Measurements from ENCODE around the gene SMIM35. TPM values are rescaled to one million over a fixed set of nuclear protein-coding genes. Genes with fewer than 3 reads are reported as not detected.
A peak's percentile ranks its signal among the peaks of the same experiment; 100 is the strongest.

The SMIM35 gene
- polyA plus RNA-seq, 1 donor from 2014 or later: 0.38 TPM

- H3K36me3 Mint-ChIP-seq: no peaks in the 10 kb centered on the region
- H3K9me3 Mint-ChIP-seq: no peaks in the 10 kb centered on the region
- H3K27me3 Mint-ChIP-seq: peaks cover 14% of the 10 kb centered on the region
- no peak overlapping the region for H3K27ac Mint-ChIP-seq
- H3K4me3 Mint-ChIP-seq: no peak overlapping the region
- peaks cover 0 to 3% (median 2%) of the 10 kb centered on the region in 3 donors for H3K4me1 Mint-ChIP-seq
Observed at GRCh38 chr11:118061586-118062125, 25.1 kb downstream of the SMIM35 start.

- H3K27me3 Mint-ChIP-seq: peaks cover 10% of the 10 kb centered on the region
- no peak overlapping the region for H3K27ac Mint-ChIP-seq
- peaks cover 0 to 3% (median 2%) of the 10 kb centered on the region in 3 donors for H3K4me1 Mint-ChIP-seq
- H3K9me3 Mint-ChIP-seq: no peaks in the 10 kb centered on the region
- H3K4me3 Mint-ChIP-seq: no peak overlapping the region
- H3K36me3 Mint-ChIP-seq: no peaks in the 10 kb centered on the region
Observed at GRCh38 chr11:118060869-118061268, 25.9 kb downstream of the SMIM35 start.

- no peaks in the 10 kb centered on the region for H3K36me3 Mint-ChIP-seq
- H3K4me3 Mint-ChIP-seq: no peak overlapping the region
- H3K9me3 Mint-ChIP-seq: no peaks in the 10 kb centered on the region
- H3K27ac Mint-ChIP-seq: no peak overlapping the region
- H3K4me1 Mint-ChIP-seq: peaks cover 0 to 2% (median 1%) of the 10 kb centered on the region in 3 donors
- H3K27me3 Mint-ChIP-seq: peaks cover 9% of the 10 kb centered on the region
Observed at GRCh38 chr11:118060081-118060661, 26.6 kb downstream of the SMIM35 start.

DNA sequence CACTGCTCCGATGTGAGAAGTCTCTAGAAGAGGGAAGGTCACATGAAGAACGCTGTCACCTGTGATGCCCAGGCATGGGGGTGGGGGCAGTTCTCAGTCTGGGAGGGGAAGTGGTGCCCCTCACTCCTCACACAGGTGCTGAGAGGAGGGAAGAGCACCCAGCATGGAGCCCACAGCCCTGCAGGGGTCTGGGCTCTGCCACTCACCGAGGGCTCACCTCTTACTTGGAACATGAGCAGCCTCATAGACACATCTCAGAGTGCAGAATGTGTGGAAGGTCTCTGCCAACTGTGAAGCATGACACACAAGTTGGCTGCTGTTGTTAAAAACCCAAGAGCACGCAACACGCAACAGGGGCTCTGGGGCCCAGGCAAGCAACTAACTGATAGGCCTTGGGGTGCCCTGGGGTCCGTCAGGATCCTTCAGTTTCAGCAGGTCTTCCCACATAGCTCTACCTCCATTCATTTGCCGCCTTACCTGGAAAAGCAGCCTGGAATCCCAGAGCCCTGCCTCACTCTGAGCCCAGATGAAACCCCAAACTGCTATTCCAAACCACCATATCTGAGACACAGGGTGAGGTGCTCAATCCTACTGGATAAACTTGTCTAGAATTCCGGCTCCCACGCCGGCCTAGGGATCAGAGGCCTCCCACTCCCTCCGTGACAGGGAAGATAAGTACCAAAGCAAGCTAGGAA is 27.4 kb downstream of the SMIM35 start:
- Mint-ChIP-seq H3K4me1 (peaks cover 0 to 2% (median 1%) of the 10 kb centered on the region in 3 donors), H3K4me3 (peak overlapping the region in 1 of 4 donors; percentile 45), H3K36me3 (no peaks in the 10 kb centered on the region), H3K27me3 (peaks cover 9% of the 10 kb centered on the region), H3K9me3 (no peaks in the 10 kb centered on the region), H3K27ac (no peak overlapping the region)

- Mint-ChIP-seq H3K27ac (no peak overlapping the region), H3K36me3 (no peaks in the 10 kb centered on the region), H3K9me3 (no peaks in the 10 kb centered on the region), H3K4me1 (peaks cover under 1 to 2% (median 1%) of the 10 kb centered on the region in 3 donors), H3K4me3 (no peak overlapping the region), H3K27me3 (peaks cover 9% of the 10 kb centered on the region)
Observed at GRCh38 chr11:118058311-118059245, 28.2 kb downstream of the SMIM35 start.

DNA sequence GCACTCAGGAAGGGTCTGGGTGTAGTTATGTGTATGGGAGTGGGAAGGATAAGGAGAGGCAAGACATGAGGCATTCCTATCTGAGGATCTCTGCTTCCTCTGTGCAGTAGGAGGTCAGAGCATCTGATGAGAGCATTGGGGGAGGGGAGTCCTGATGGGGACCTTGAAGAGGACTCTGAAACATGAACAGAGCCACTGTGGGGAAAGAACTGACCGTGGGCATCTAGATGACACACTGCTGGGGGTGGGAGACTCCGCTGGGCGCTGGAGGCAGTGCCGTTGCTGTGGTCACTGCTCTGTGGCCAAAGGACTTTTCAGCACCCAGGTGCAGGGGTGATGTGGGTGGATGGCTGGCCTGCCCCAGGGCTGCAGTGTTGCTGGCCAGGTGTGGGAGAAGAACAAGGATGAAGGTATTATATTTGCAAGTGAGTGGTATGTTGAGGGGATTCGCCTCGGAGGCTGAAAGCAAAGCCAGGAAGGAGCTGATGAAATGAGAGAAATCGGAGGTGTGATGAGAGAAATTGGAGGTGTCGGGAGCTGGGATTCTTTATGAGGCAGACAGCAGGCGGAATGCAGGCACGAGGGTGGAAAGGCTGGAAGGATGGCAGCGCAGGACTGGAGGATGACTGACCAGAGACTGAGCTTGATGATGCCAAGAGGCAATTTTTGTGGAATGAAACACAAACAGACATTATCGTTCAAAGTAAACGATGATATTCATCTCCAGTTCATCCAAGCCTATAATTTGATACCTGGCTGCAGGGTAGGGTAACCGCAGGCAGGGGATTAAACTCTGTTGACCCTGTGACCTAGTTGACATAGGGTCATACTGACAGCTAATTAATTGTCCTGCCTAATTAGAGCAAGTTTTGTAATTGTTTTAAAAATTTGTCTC is 29.3 kb downstream of the SMIM35 start:
- H3K4me3 Mint-ChIP-seq: no peak overlapping the region
- H3K27ac Mint-ChIP-seq: no peak overlapping the region
- no peaks in the 10 kb centered on the region for H3K9me3 Mint-ChIP-seq
- H3K4me1 Mint-ChIP-seq: peaks cover 3 to 8% (median 5%) of the 10 kb centered on the region in 3 donors
- H3K36me3 Mint-ChIP-seq: peaks cover 2% of the 10 kb centered on the region
- peaks cover 6% of the 10 kb centered on the region for H3K27me3 Mint-ChIP-seq

DNA sequence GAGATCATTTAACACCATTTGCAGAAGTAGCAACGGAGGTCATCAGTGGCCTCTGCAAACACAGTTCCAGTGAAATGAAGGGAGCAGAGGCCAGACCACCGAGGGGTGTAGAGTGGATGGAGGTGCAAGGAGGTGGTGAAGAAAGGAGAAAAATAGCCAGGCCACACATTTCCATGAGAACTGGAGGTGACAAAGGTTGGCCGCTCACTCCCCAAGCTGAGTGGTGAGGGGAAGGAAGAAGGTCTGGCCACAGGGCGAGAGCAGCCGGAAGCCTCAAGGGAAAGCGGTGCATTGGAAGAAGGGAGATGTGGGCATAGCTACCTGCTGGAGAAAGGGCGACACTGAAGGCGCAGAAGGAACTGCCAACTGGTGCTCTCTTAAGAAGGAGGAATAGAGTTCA is 30.0 kb downstream of the SMIM35 start:
- peaks cover 6% of the 10 kb centered on the region for H3K27me3 Mint-ChIP-seq

GRCh38 chr11:118055966-118056365 is 30.8 kb downstream of the SMIM35 start:
- Mint-ChIP-seq H3K4me3 (no peak overlapping the region), H3K36me3 (peaks cover 2% of the 10 kb centered on the region), H3K9me3 (no peaks in the 10 kb centered on the region), H3K4me1 (peaks cover 13 to 20% (median 14%) of the 10 kb centered on the region in 3 donors), H3K27me3 (peaks cover 6% of the 10 kb centered on the region), H3K27ac (peak overlapping the region in 1 of 3 donors; percentile 36)

More for the DNA sequence above, 30.0 kb downstream of the SMIM35 start:
- no peaks in the 10 kb centered on the region for H3K9me3 Mint-ChIP-seq
- peaks cover 6 to 13% (median 8%) of the 10 kb centered on the region in 3 donors for H3K4me1 Mint-ChIP-seq
- no peak overlapping the region for H3K27ac Mint-ChIP-seq
- H3K4me3 Mint-ChIP-seq: no peak overlapping the region
- H3K36me3 Mint-ChIP-seq: peaks cover 2% of the 10 kb centered on the region

DNA sequence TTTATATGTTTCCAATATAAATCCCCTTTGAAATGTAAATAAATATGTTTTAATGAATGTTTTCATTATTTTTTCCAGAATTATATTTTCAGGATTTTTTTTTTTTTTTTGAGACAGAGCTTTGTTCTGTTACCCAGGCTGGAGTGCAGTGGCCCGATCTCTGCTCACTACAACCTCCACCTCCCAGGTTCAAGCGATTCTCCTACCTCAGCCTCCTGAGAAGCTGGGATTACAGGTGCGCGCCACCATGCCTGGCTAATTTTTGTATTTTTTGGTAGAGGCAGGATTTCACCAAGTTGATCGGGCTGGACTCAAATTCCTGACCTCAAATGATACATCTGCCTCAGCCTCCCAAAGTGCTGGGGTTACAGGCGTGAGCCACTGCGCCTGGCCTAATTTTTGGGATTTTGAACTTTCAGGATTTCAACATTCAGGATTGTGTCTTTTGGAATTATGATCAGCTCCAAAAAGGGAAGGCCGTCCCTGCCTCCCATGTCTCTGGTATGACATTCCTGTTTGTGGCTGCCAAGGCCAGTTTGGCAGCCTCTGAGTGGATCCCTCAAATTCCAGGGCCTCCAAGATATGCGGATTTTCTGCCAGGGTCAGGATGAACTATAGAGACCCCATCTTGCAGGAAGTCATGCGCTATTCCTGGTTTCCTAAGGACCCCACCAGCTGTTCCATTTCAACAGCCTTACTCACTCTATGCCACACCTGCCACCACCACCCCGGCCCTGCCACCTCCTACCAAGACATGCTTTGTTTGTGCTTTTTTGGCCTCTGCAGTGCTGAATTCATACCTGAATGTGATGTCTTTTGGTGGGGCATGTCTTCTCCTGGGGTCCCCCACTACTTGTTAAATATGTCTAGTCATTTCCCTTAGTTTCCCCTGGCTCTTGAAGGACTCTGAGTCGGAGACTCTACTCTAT is 31.8 kb downstream of the SMIM35 start:
- Mint-ChIP-seq H3K27ac (peak overlapping the region in 1 of 3 donors; percentile 36), H3K4me3 (no peak overlapping the region), H3K4me1 (peaks cover 13 to 26% (median 19%) of the 10 kb centered on the region in 3 donors), H3K27me3 (peaks cover 6% of the 10 kb centered on the region), H3K9me3 (no peaks in the 10 kb centered on the region), H3K36me3 (peaks cover 2% of the 10 kb centered on the region)

- peaks cover 5% of the 10 kb centered on the region for H3K27me3 Mint-ChIP-seq
- H3K4me3 Mint-ChIP-seq: peak overlapping the region in 1 of 4 donors; percentile 50
- peaks cover 2% of the 10 kb centered on the region for H3K36me3 Mint-ChIP-seq
- peak overlapping the region in 2 of 3 donors; percentile 22 to 34 for H3K27ac Mint-ChIP-seq
- peaks cover 13 to 34% (median 17%) of the 10 kb centered on the region in 3 donors for H3K4me1 Mint-ChIP-seq
- H3K9me3 Mint-ChIP-seq: no peaks in the 10 kb centered on the region
Observed at GRCh38 chr11:118052581-118053206, 34.1 kb downstream of the SMIM35 start.

- H3K9me3 Mint-ChIP-seq: no peaks in the 10 kb centered on the region
- H3K36me3 Mint-ChIP-seq: peaks cover 2% of the 10 kb centered on the region
Observed at GRCh38 chr11:118051611-118052461, 34.9 kb downstream of the SMIM35 start.

DNA sequence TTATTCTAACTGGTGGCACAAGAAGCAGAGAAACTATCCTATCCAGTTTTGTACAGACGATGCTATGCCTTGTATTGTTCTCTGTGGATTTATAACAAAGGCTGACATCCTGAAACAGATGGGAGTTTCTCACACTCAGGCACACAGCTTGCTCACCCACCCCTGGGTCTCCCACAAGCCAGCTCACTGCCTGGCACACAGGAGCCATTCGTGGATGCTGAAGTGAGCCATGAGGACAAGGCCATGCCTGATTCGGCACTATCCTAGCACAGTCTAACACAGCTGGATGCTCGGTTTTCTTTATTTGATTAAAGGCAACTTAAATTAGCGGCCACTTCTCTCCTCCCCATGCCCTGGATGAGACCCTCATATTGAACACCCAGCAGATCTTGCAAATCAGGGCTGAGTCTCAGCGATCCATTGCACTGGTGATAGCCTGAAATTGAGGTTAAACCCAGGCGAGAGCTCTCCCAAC is 35.6 kb downstream of the SMIM35 start:
- Mint-ChIP-seq H3K27ac (peak overlapping the region in 2 of 3 donors; percentile 32 to 81), H3K4me3 (peak overlapping the region in 1 of 4 donors; percentile 79), H3K4me1 (peaks cover 13 to 43% (median 26%) of the 10 kb centered on the region in 3 donors), H3K27me3 (no peaks in the 10 kb centered on the region), H3K9me3 (no peaks in the 10 kb centered on the region), H3K36me3 (peaks cover 2% of the 10 kb centered on the region)

More at GRCh38 chr11:118051611-118052461, 34.9 kb downstream of the SMIM35 start:
- Mint-ChIP-seq H3K27ac (peak overlapping the region; percentile 22 to 81 (median 32)), H3K4me1 (peaks cover 13 to 38% (median 20%) of the 10 kb centered on the region in 3 donors), H3K4me3 (peak overlapping the region in 2 of 4 donors; percentile 1 to 79), H3K27me3 (no peaks in the 10 kb centered on the region)

Data from IgD-negative memory B cell (primary cell).